ENCODE measurements around the gene DCLK3.

Gene DCLK3

GRCh38 chr3:36705015-36705414 is 59.3 kb downstream of the DCLK3 start:
- DNase-seq, result no peak

GRCh38 chr3:36704280-36704679 is 60.1 kb downstream of the DCLK3 start:
- no peak for DNase-seq

DNA sequence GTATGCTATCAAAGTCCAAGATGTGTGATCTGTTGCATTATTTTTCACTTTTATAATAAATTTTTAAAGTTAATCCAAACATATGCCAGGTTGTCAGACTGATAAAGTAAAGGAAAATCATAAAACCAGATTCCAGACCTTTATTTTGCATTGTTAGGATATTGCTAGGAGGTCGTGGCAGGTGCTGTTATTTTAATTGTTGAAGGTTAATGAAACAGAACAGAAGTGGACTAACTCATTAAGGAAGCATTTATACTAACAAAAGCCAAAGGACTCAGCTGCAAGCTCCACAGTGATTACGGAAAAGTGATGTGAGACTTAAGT is 63.1 kb downstream of the DCLK3 start:
- no peak for DNase-seq

DNA sequence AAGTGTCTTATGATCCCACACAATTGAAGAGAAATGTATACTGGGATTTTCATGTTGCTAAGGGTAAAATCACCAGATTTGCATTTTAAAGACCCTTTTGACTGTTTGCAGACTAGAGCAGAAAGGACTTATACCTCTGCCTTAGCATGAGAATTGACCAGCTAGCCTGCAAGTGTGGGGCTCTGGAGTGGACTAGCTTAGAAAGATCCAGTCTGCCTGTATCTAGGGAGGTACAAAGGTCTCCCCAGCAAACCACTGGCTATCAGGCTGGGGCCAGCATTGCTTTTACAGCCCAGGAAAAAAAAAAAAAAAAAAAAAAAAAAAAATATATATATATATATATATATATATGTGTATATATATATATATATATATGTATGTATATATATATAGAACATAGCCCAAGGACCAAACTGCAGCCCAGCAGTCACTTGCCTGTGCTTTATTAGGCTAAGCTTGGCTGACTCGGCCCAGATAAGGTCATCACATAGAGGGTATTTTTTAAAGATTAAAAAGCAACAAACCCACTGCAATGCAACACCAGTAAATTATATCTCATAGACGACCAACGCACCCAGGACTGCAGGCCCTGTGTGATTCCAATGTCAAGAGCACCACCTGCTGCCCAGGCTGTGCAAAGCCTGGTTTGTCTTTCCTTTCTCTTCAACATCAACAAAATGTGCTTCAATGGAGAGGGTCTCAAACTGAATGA is 63.7 kb downstream of the DCLK3 start:
- DNase-seq, result peak; percentile 49

GRCh38 chr3:36698314-36698713 is 66.0 kb downstream of the DCLK3 start:
- no peak for DNase-seq

DNA sequence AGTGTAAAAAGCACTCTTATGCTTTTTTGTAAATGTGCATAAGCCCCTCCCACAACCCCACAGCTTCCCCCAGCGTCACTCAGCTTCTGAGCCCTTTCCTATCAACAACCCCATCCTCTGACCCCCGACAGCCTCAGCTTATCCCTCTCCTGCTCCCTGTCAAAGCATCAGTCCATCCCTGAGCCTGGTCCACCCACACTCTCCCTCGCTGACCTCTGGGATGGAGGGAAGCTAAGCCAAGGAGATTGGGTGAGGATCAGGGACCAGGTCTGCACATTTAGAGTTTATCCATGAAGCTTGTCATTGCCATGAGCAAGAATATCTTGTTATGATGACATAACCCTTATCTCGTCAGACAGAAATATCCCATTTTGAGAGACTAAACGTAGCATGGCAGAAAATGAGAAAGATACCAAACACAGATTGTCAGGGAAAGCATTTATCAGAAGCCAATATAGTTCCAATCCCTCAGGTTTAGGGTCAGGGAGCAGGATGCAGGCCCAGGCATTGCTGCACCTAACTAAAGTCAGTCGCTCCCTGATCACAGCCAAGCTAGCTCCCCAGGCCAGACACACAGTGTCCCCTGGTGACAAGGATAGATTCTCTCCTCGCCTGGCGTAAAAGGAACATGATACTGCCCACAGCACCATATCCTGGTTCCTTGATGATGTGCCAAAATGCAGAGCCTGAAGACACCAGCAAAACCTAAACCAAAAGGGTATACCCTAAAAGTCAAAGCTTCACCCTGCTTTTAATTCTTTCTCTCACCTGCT is 66.9 kb downstream of the DCLK3 start:
- DNase-seq, result no peak

- no peak for DNase-seq
These were observed 67.6 kb downstream of the DCLK3 start for GRCh38 chr3:36696799-36697198.

- no peak for DNase-seq
These were observed 68.6 kb downstream of the DCLK3 start for GRCh38 chr3:36695769-36696137.

- peak; percentile 12 for DNase-seq
These were observed 69.1 kb downstream of the DCLK3 start for GRCh38 chr3:36695113-36695768.

- no peak for DNase-seq
These were observed 70.7 kb downstream of the DCLK3 start for GRCh38 chr3:36693670-36694069.

DNA sequence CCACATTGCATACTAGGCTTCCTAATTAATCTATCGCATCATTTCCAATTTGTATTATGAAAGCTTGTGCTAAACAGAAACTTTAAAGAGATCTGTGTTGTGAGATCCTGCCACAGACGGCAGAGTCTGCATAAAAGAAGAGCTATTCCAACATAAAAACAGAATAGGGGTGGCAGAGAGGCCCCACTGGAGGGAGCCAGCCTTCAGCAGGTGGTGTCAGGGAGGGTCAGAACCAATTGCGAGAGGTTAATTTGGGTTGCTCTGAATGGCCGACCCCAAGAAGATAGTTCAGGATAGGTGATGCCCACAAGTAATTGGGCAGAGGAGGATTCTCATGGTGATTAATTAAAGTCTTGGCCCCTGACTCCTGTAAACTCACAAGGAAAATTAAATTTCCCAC is 74.8 kb downstream of the DCLK3 start:
- no peak for DNase-seq

GRCh38 chr3:36688815-36689214 is 75.5 kb downstream of the DCLK3 start:
- DNase-seq, result no peak

- peak; percentile 39 for DNase-seq
These were observed 77.8 kb downstream of the DCLK3 start for GRCh38 chr3:36686516-36686915.

GRCh38 chr3:36681867-36682266 is 82.5 kb downstream of the DCLK3 start:
- peak; percentile 82 for DNase-seq

DNA sequence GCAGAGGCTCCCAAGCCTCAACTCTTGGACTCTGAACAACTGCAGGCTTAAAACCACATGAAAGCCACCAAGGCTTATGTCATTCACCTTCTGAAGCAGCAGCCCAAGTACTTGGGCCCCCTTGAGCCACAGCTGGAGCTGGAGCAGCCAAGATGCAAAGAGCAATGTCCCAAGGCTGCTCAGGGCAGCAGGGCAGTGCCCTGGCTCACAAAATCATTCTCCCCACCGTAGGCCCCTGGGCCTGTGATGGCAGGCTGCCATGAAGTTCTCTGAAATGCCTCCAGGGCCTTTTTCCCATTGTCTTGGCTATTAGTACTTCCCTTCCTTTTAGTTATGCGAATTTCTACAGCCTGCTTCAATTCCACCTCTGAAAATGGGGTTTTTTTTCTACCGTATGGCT is 83.4 kb downstream of the DCLK3 start:
- no peak for DNase-seq

- peak; percentile 83 for DNase-seq
These were observed 84.8 kb downstream of the DCLK3 start for GRCh38 chr3:36679384-36680200.

- no peak for DNase-seq
These were observed 85.9 kb downstream of the DCLK3 start for GRCh38 chr3:36678216-36679013.

- DNase-seq, result peak; percentile 39
These were observed 86.9 kb downstream of the DCLK3 start for GRCh38 chr3:36677331-36678007.

DNA sequence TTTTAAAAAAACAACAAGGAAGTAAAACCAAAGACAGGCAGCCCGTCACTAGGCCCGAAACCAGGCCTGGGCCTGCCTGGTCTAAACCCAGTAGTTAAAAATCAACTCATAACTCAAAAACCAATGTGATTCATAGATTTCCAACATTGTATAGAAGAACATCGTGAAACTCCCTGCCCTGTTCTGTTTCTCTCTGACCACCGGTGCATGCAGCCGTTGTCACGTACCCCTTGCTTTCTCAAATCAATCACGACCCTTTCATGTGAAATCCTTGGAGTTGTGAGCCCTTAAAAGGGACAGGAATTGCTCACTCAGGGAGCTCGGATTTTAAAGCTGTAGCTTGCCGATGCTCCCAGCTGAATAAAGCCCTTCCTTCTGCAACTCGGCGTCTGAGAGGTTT is 89.5 kb downstream of the DCLK3 start:
- no peak for DNase-seq

DNA sequence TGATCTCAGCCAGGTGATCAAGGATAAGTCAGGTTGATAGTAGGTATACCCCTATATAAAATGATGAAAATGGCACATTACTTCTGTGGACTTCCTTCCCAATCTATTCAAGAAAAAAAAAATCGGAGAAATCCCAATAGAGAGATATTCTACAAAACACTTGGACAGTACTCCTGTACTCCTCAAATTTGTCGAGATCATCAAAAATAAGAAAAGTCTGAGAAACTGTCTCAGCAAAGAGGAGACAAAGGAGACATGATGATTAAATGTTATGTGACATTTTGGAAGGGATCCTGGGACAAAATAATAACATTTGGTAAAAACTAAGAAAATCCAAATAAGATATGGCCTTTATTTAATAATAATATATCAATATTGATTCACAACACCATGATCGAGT is 94.6 kb downstream of the DCLK3 start:
- DNase-seq, result no peak

GRCh38 chr3:36666166-36666565 is 98.2 kb downstream of the DCLK3 start:
- DNase-seq, result no peak

All from MV-4-11 (cell line).